A673 (cell line): ENCODE data around the gene DNAH2. TPM values are rescaled to one million over a fixed set of nuclear protein-coding genes. Genes with fewer than 3 reads are reported as not detected.

ENCODE experiments used
- BruUV-seq: library from RNA; stranded (reverse); fragments of 400-500 nt; replicated peaks from 2 replicates; lab custom pipeline; 2021; lab: Mats Ljungman, UMichigan
- CTCF ChIA-PET: fragments of 300-600 bp; sonication (Branson Sonifier 250); formaldehyde crosslinking; loops from one replicate; lab custom pipeline; 2022; ENCODE audit warnings: antibody characterized with exemption; lab: Charles Lee
- POLR2A ChIA-PET: fragments of 300-600 bp; sonication (Branson Sonifier 250); formaldehyde crosslinking; loops from one replicate; lab custom pipeline; 2022; ENCODE audit warnings: antibody characterized with exemption; ENCODE audit not compliant: low non-redundant PET; lab: Charles Lee
- DNase-seq: peaks from one replicate; pipeline ENCODE4 v3.0.0-alpha.2; 2015; ENCODE audit warnings: low spot score
- H3K27ac ChIP-seq: fragments of 200-600 bp; sonication (generic); 2 replicates; pipeline ENCODE4 v1.5.1; 2016; ENCODE audit warnings: mixed run types, low read depth, mild to moderate bottlenecking, mixed read lengths, antibody characterized with exemption, low read length; ENCODE audit not compliant: poor library complexity, severe bottlenecking
- H3K27me3 ChIP-seq: fragments of 200-600 bp; sonication (generic); replicated peaks from 2 replicates; pipeline ENCODE4 v1.6.1; 2017; ENCODE audit warnings: mixed run types, low read depth, mild to moderate bottlenecking, mixed read lengths, antibody characterized with exemption, low read length; ENCODE audit not compliant: insufficient read depth, poor library complexity
- H3K36me3 ChIP-seq: fragments of 200-600 bp; sonication (generic); 2 replicates; pipeline ENCODE4 v1.6.1; 2016; ENCODE audit warnings: mixed run types, mild to moderate bottlenecking, mixed read lengths, antibody characterized with exemption, low read length; ENCODE audit not compliant: insufficient read depth, poor library complexity, severe bottlenecking
- H3K4me1 ChIP-seq: fragments of 200-600 bp; sonication (generic); 2 replicates; pipeline ENCODE4 v1.6.1; 2017; ENCODE audit warnings: mixed run types, mild to moderate bottlenecking, mixed read lengths, antibody characterized with exemption, low read length; ENCODE audit not compliant: insufficient read depth, poor library complexity, severe bottlenecking
- H3K4me3 ChIP-seq: fragments of 200-600 bp; sonication (generic); 2 replicates; pipeline ENCODE4 v1.5.1; 2016; ENCODE audit warnings: low read depth, mixed run types, mild to moderate bottlenecking, mixed read lengths, low read length; ENCODE audit not compliant: poor library complexity, severe bottlenecking
- H3K9me3 ChIP-seq: fragments of 200-600 bp; sonication (generic); 2 replicates; pipeline ENCODE4 v1.6.1; 2016; ENCODE audit warnings: mixed run types, low read depth, mild to moderate bottlenecking, mixed read lengths, antibody characterized with exemption, low read length; ENCODE audit not compliant: poor library complexity, severe bottlenecking
- CTCF ChIP-seq: fragments of 300-800, 200-600 bp; sonication (generic); conservative IDR thresholded peaks from 2 replicates; pipeline ENCODE4 v1.5.1; 2017; ENCODE audit warnings: low read depth, mild to moderate bottlenecking, antibody characterized with exemption, low read length, moderate library complexity, mixed read lengths
- EZH2 ChIP-seq: fragments of 200-600 bp; sonication (generic); IDR thresholded peaks from 2 replicates; pipeline ENCODE4 v1.6.1; 2017; ENCODE audit warnings: borderline replicate concordance, low read depth, mild to moderate bottlenecking, mixed read lengths, antibody characterized with exemption, low read length; ENCODE audit not compliant: poor library complexity, severe bottlenecking
- intact Hi-C: fragments of 100-400 bp; cut with micrococcal nuclease; formaldehyde crosslinking; loops from one replicate; pipeline ENCODE4 v1.10.0; 2022; ENCODE audit not compliant: unreplicated experiment
- total RNA-seq: library from RNA; stranded (reverse); gene quantifications from 2 replicates; pipeline ENCODE4 v1.2.3, GENCODE V29; 2021

Gene DNAH2
- total RNA-seq, 1 experiment from 2014 or later = 0.15 TPM

DNA sequence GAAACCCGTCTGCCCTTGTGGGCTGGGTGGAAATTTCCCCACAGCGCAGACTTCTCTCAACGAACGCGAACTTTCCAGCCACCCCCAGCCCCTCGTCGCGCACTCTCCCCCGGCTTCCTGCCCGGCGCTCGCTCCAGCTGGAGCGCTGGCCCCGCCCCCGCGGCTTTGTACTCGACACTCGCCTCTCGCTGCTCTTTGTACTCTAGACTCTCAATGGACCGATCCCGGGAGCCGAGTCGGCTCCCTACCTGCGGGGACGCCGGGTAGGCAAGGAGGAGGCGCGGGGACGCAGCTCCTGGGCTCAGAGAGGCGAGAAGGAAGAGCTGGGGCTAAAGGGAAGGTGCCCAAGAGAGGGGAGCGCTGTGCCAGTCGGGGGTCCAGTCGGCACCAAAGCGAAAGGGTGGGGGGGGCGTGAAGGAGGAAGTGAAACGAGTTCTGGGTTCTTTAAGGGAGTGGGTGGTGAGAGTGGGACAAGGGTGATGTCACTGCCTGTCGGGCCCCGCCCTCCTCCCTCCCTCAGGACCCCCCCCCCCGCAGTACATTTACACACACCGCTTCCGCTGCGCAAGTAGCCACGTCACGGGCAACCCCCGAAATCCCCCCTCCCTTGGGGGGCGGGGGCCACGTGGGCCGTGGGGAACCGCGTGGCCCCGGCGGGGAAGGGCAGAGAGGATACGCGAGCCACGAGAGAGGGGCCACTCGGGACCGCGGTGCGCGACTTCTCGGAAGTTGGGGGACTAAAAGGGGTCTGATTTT is 126.2 kb downstream of the DNAH2 start:
- no peaks in the 10 kb centered on the region for H3K9me3 ChIP-seq
- H3K4me1 ChIP-seq = peaks cover 34% of the 10 kb centered on the region
- intact Hi-C loops = loop anchor here (5.0 kb wide), 1 partner anchor 379 kb away; no protein-coding TSS in a partner anchor
- peak overlapping the region; percentile 81 for H3K4me3 ChIP-seq
- H3K36me3 ChIP-seq = peaks cover 35% of the 10 kb centered on the region
- no peak for TF ChIP-seq CTCF
- no peak for TF ChIP-seq EZH2
- DNase-seq = peak; percentile 90
- BruUV-seq = TSS peak; percentile 34
- H3K27ac ChIP-seq = peak overlapping the region; percentile 97
- ChIA-PET CTCF (interaction anchor here (0.6 to 1.4 kb wide), 2 partner anchors 11 to 100 kb away, joined by 3 read pairs; no protein-coding TSS in a partner anchor), POLR2A (no interaction called here)
- no peaks in the 10 kb centered on the region for H3K27me3 ChIP-seq

- ChIA-PET CTCF (interaction anchor here (0.6 to 1.2 kb wide), 4 partner anchors 11 to 197 kb away, joined by 3 to 4 read pairs (median 4); partner anchors contain the start of genes KDM6B and NAA38), POLR2A (interaction anchor here (0.5 to 0.6 kb wide), 3 partner anchors 195 to 515 kb away, joined by 3 to 7 read pairs (median 3); no protein-coding TSS in a partner anchor)
- Histone ChIP-seq H3K4me1 (peaks cover 26% of the 10 kb centered on the region), H3K9me3 (no peaks in the 10 kb centered on the region), H3K36me3 (peaks cover 43% of the 10 kb centered on the region), H3K27me3 (no peaks in the 10 kb centered on the region), H3K27ac (peak overlapping the region; percentile 97), H3K4me3 (peak overlapping the region; percentile 81)
- intact Hi-C loops = loop anchor here (5.0 kb wide), 1 partner anchor 378 kb away; no protein-coding TSS in a partner anchor
- peak; percentile 94 for DNase-seq
- BruUV-seq = TSS peak; percentile 16
- TF ChIP-seq CTCF = no peak
- TF ChIP-seq EZH2 = no peak
Measured at GRCh38 chr17:7844292-7845154, 127.0 kb downstream of the DNAH2 start.
